Lung (tissue), 12 donors: Measurements from ENCODE around the gene SUPT16H. TPM values are rescaled to one million over a fixed set of nuclear protein-coding genes. Genes with fewer than 3 reads are reported as not detected.
A peak's percentile ranks its signal among the peaks of the same experiment; 100 is the strongest.

Experiments used
- ATAC-seq: fragments of 200-7000 bp; cut with Tn5 transposase; one replicate; pipeline ENCODE4 v1.9.1; 2020; ENCODE audit warnings: moderate number of reproducible peaks; ENCODE audit not compliant: insufficient read depth, low FRiP score
- DNase-seq, 3 donors: peaks; one replicate each; pipeline ENCODE4 v3.0.0-alpha.2; 2013 to 2017
- H3K27ac ChIP-seq, 2 donors: one replicate each; pipeline ENCODE4 v1.5.1; 2013; ENCODE audit warnings: mild to moderate bottlenecking in 2 of 2, moderate library complexity in 2 of 2, control low read depth in 1 of 2, inconsistent platforms in 1 of 2, low read depth in 1 of 2, low read length in 1 of 2
- H3K27me3 ChIP-seq, 3 donors: one replicate each; pipeline ENCODE4 v1.5.1; 2013; ENCODE audit warnings: low read length in 2 of 3; ENCODE audit not compliant: control insufficient read depth in 3 of 3, insufficient read depth in 3 of 3
- H3K36me3 ChIP-seq, 4 donors: one replicate each; pipeline ENCODE4 v1.5.1; 2013; ENCODE audit warnings: low read length in 4 of 4, mild to moderate bottlenecking in 1 of 4, moderate library complexity in 1 of 4; ENCODE audit not compliant: control insufficient read depth in 4 of 4, insufficient read depth in 4 of 4
- H3K4me1 ChIP-seq, 5 donors: one replicate each; pipeline ENCODE4 v1.5.1; 2013; ENCODE audit warnings: low read length in 5 of 5, mild to moderate bottlenecking in 2 of 5, moderate library complexity in 1 of 5; ENCODE audit not compliant: control insufficient read depth in 5 of 5, insufficient read depth in 5 of 5
- H3K4me3 ChIP-seq: one replicate; pipeline ENCODE4 v1.5.1; 2013; ENCODE audit warnings: mild to moderate bottlenecking, control low read depth, moderate library complexity
- H3K9ac ChIP-seq, 2 donors: one replicate each; pipeline ENCODE4 v1.5.1; 2013; ENCODE audit warnings: low read length in 2 of 2, control low read depth in 1 of 2; ENCODE audit not compliant: insufficient read depth in 1 of 2
- H3K9me3 ChIP-seq, 4 donors: one replicate each; pipeline ENCODE4 v1.5.1; 2013; ENCODE audit warnings: low read length in 3 of 4, mild to moderate bottlenecking in 1 of 4, moderate library complexity in 1 of 4; ENCODE audit not compliant: control insufficient read depth in 4 of 4, insufficient read depth in 3 of 4
- CTCF ChIP-seq: IDR thresholded peaks from 2 replicates; pipeline ENCODE4 v1.5.1; 2012; ENCODE audit warnings: mild to moderate bottlenecking; ENCODE audit errors: control extremely low read depth, extremely low read depth
- WGBS, 2 donors: extraction: QIAGEN DNeasy Blood & Tissue Kit; methylation state at CpG; one replicate each; pipeline ENCODE4 v1.1.7; 2013; 5-methylcytosine and 5-hydroxymethylcytosine counted together
- polyA plus RNA-seq, 2 donors: library from polyadenylated mRNA; stranded (reverse); fragments of 200-250 nt; gene quantifications; one replicate each; pipeline ENCODE4 v1.2.1, GENCODE V29; 2013
- total RNA-seq, 2 donors: library from RNA; depleted of rRNA in 1 of 2; stranded (reverse); fragments of >200 nt in 1 of 2; gene quantifications; one replicate each; pipeline ENCODE4 v1.2.1, GENCODE V29; 2014 to 2021
- donor health status: control.
- donor health status: control.
- donor health status: Bipolar disorder and iron deficiency.
- donor health status: healthy.
- donor health status: DM: yes; HTN: yes; CAD: no.

SUPT16H gene
- total and polyA plus RNA-seq, 4 donors: 45.3 to 63.7 (median 47.2) TPM

- H3K9ac ChIP-seq: no peak overlapping the region
- no peak for TF ChIP-seq CTCF
- 95 to 96% methylated on average over 4 of the region's 4 CpGs for WGBS, 2 donors
- no peak overlapping the region for H3K27ac ChIP-seq
- H3K4me1 ChIP-seq: no peaks in the 10 kb centered on the region
- ATAC-seq (no peak), DNase-seq (no peak)
- H3K9me3 ChIP-seq: no peaks in the 10 kb centered on the region
- peaks cover 55 to 72% (median 68%) of the 10 kb centered on the region in 4 donors for H3K36me3 ChIP-seq
- no peak overlapping the region for H3K4me3 ChIP-seq
- no peaks in the 10 kb centered on the region for H3K27me3 ChIP-seq
Observed at GRCh38 chr14:21398901-21399300, 15.1 kb upstream of the SUPT16H start.

- peaks cover 52 to 70% (median 60%) of the 10 kb centered on the region in 4 donors for H3K36me3 ChIP-seq
- H3K4me3 ChIP-seq: no peak overlapping the region
- TF ChIP-seq CTCF: no peak
- ATAC-seq (no peak), DNase-seq (no peak)
- H3K27ac ChIP-seq: no peak overlapping the region
- no peak overlapping the region for H3K9ac ChIP-seq
- no peaks in the 10 kb centered on the region for H3K27me3 ChIP-seq
- no peaks in the 10 kb centered on the region for H3K9me3 ChIP-seq
- WGBS, 2 donors: 37 to 42% methylated on average over 1 of the region's 1 CpG
- no peaks in the 10 kb centered on the region for H3K4me1 ChIP-seq
Observed at GRCh38 chr14:21395450-21395849, 11.6 kb upstream of the SUPT16H start.

GRCh38 chr14:21385188-21385904 is 1.5 kb upstream of the SUPT16H start:
- H3K4me1 ChIP-seq: peaks cover 0 to 16% (median 0%) of the 10 kb centered on the region in 5 donors
- DNase-seq: no peak
- 55 to 83% methylated on average over 7 of the region's 7 CpGs for WGBS, 2 donors
- peaks cover 15 to 23% (median 17%) of the 10 kb centered on the region in 4 donors for H3K36me3 ChIP-seq
- no peak overlapping the region for H3K9ac ChIP-seq
- ATAC-seq: no peak
- no peaks in the 10 kb centered on the region for H3K27me3 ChIP-seq
- H3K9me3 ChIP-seq: no peaks in the 10 kb centered on the region
- H3K27ac ChIP-seq: peak overlapping the region in 1 of 2 donors; percentile 45
- no peak overlapping the region for H3K4me3 ChIP-seq
- TF ChIP-seq CTCF: no peak
